BLaER1 treated with 17β-estradiol and CSF1 and Interleukin-3, amounts not matched to agents 10 nM and 100 nM (cell line): ENCODE results near the gene PDE1C.

Experiments used
- H3K27ac ChIP-seq, 11 experiments: shearing (Covaris generic); formaldehyde crosslinking; 2 replicates each; pipeline ENCODE4 v1.8.1; 2022
- H3K27me3 ChIP-seq, 11 experiments: shearing (Covaris generic); formaldehyde crosslinking; 2 replicates each; pipeline ENCODE4 v1.8.1; 2022
- H3K36me3 ChIP-seq, 11 experiments: shearing (Covaris generic); formaldehyde crosslinking; 2 replicates each; pipeline ENCODE4 v1.8.1; 2022
- H3K4me1 ChIP-seq, 10 experiments: shearing (Covaris generic); formaldehyde crosslinking; 2 replicates each; pipeline ENCODE4 v1.8.1; 2022
- H3K4me2 ChIP-seq, 11 experiments: shearing (Covaris generic); formaldehyde crosslinking; 2 replicates each; pipeline ENCODE4 v1.8.1; 2022
- H3K4me3 ChIP-seq, 10 experiments: shearing (Covaris generic); formaldehyde crosslinking; 2 replicates each; pipeline ENCODE4 v1.8.1; 2022
- H3K9ac ChIP-seq, 11 experiments: shearing (Covaris generic); formaldehyde crosslinking; 2 replicates each; pipeline ENCODE4 v1.8.1; 2022
- H3K9me3 ChIP-seq, 11 experiments: shearing (Covaris generic); formaldehyde crosslinking; replicated peaks in 1 of 11; 2 replicates each; pipeline ENCODE4 v1.8.1; 2022
- H4K20me1 ChIP-seq, 11 experiments: shearing (Covaris generic); formaldehyde crosslinking; 2 replicates each; pipeline ENCODE4 v1.8.1; 2022
- Cebpa-rat ChIP-seq, 11 experiments: shearing (Covaris generic); IDR thresholded peaks; 2 replicates each; pipeline ENCODE4 v1.8.1; 2022

Gene PDE1C

GRCh38 chr7:32053204-32053603, 17.0 kb downstream of the PDE1C start:
- no peak for TF ChIP-seq Cebpa-rat (IDR thresholded peaks at IDR 0.05)
- Histone ChIP-seq H3K9ac (no peak overlapping the region), H3K4me1 (peaks cover 16 to 21% (median 18%) of the 10 kb centered on the region in 10 experiments), H3K36me3 (no peaks in the 10 kb centered on the region), H4K20me1 (no peaks in the 10 kb centered on the region), H3K9me3 (no peaks in the 10 kb centered on the region), H3K27me3 (no peaks in the 10 kb centered on the region), H3K4me3 (no peak overlapping the region), H3K27ac (no peak overlapping the region), H3K4me2 (no peak overlapping the region)

DNA sequence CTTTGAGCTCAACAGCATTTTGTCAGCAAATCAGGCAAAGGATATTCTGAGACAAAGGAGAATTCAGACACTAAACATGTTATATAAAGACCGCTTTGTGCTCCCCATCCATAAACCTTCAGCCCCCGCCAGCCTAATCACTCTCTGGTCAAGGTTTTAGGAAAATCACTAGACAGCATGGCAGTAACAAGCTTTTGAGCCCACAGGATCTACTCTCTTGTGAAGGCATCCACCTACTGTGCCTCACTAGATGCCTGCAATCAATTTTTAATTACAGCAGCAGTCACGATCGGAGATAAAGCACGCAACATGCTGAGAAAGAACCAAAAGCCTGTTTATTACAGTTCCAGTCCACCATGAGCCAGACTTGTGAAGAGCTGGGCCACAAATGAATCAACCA, 19.1 kb downstream of the PDE1C start:
- Histone ChIP-seq H4K20me1 (no peaks in the 10 kb centered on the region), H3K36me3 (no peaks in the 10 kb centered on the region), H3K4me2 (no peak overlapping the region), H3K9ac (no peak overlapping the region), H3K27me3 (no peaks in the 10 kb centered on the region), H3K4me1 (peaks cover 16 to 25% (median 21%) of the 10 kb centered on the region in 10 experiments), H3K4me3 (no peak overlapping the region), H3K9me3 (no peaks in the 10 kb centered on the region), H3K27ac (no peak overlapping the region)
- TF ChIP-seq Cebpa-rat (IDR thresholded peaks at IDR 0.05), result no peak

DNA sequence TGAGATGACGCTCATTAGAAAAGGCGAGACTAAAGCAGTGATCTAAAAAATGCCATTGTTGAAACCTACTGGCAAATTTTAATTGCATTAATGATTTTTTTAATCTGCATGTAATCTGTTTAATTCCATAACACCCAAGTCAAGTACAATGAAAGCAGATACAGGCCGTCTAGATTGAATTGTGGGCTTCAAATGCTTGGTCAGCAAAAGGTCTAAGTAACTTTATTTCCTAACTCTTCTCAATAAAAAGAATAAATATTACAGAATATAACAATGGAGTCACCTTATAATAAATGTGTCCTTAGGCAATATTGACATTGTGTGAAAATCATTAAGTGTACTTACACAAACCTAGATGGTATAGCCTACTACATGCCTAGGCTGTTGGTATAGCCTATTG, 20.6 kb downstream of the PDE1C start:
- peak overlapping the region in 2 of 11 experiments; percentile 24 to 28; a peak in 2 of 22 replicates for H3K9ac ChIP-seq
- peaks cover 10 to 25% (median 21%) of the 10 kb centered on the region in 10 experiments for H3K4me1 ChIP-seq
- no peak for TF ChIP-seq Cebpa-rat (IDR thresholded peaks at IDR 0.05)
- peak overlapping the region in 3 of 10 experiments; percentile 4 to 24 (median 22); a peak in 4 of 20 replicates for H3K4me3 ChIP-seq
- H3K36me3 ChIP-seq, result no peaks in the 10 kb centered on the region
- H3K4me2 ChIP-seq, result peak overlapping the region; percentile 54 to 78 (median 66); a peak in 21 of 22 replicates
- no peaks in the 10 kb centered on the region for H3K27me3 ChIP-seq
- H3K9me3 ChIP-seq, result no peaks in the 10 kb centered on the region
- no peaks in the 10 kb centered on the region for H4K20me1 ChIP-seq
- H3K27ac ChIP-seq, result peak overlapping the region in 7 of 11 experiments; percentile 18 to 60 (median 52); a peak in 13 of 22 replicates

GRCh38 chr7:32048970-32049491, 21.2 kb downstream of the PDE1C start:
- Histone ChIP-seq H3K27me3 (no peaks in the 10 kb centered on the region), H4K20me1 (no peaks in the 10 kb centered on the region), H3K9ac (peak overlapping the region in 4 of 11 experiments; percentile 10 to 34 (median 26); a peak in 4 of 22 replicates), H3K36me3 (no peaks in the 10 kb centered on the region), H3K4me1 (peaks cover 10 to 25% (median 21%) of the 10 kb centered on the region in 10 experiments), H3K27ac (peak overlapping the region in 7 of 11 experiments; percentile 18 to 60 (median 52); a peak in 12 of 22 replicates), H3K4me2 (peak overlapping the region; percentile 54 to 78 (median 66)), H3K4me3 (peak overlapping the region in 5 of 10 experiments; percentile 4 to 38 (median 22); a peak in 7 of 20 replicates), H3K9me3 (no peaks in the 10 kb centered on the region)
- no peak for TF ChIP-seq Cebpa-rat (IDR thresholded peaks at IDR 0.05)

- Histone ChIP-seq H3K4me2 (peak overlapping the region in 4 of 11 experiments; percentile 60 to 74 (median 66); a peak in 6 of 22 replicates), H3K4me1 (peaks cover 16 to 27% (median 22%) of the 10 kb centered on the region in 10 experiments)
These were observed 22.4 kb downstream of the PDE1C start for GRCh38 chr7:32047801-32048200.

DNA sequence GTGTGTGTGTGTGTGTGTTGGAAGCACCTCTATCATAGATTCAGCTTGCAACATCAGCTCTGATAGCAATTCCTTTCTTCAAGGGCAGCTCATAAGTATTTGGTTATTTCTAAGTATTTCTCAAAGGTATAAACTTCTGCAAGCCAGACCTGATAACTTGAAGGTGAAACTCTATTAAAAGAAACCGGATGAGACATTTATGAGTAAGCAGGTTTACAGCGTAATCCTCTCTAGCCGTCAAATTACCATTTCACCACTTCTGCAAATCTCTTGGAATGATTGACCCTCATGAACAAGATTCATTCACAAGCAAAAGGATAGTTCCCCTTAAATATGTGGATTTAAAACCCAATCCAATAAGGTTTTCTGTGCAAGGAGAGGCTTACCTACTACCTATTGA, 23.1 kb downstream of the PDE1C start:
- H3K4me1 ChIP-seq, result peaks cover 16 to 35% (median 26%) of the 10 kb centered on the region in 10 experiments

More at GRCh38 chr7:32047801-32048200, 22.4 kb downstream of the PDE1C start:
- no peak overlapping the region for H3K9ac ChIP-seq
- no peak for TF ChIP-seq Cebpa-rat (IDR thresholded peaks at IDR 0.05)
- no peaks in the 10 kb centered on the region for H3K27me3 ChIP-seq
- H3K36me3 ChIP-seq, result no peaks in the 10 kb centered on the region
- no peaks in the 10 kb centered on the region for H3K9me3 ChIP-seq
- no peaks in the 10 kb centered on the region for H4K20me1 ChIP-seq
- no peak overlapping the region for H3K4me3 ChIP-seq
- H3K27ac ChIP-seq, result no peak overlapping the region

DNA sequence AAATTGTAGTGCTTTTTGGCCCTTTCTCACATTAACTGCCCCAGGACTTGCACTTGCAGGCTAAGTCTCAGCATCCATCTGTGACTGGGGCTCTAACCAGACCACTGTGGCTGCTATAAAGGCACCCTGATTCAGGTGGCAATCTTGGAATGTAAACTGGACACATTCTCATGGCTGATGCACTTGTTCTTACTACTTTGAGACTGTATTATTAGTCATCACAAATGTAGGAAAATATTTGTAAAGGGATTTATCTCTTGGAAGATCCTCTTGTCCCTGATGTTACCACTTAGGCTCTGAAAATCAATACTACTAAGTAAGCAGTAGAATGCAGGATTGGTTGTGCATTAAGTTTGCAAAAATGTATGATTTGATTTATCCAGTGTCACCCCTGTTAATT, 25.0 kb downstream of the PDE1C start:
- H3K4me2 ChIP-seq, result no peak overlapping the region
- no peaks in the 10 kb centered on the region for H4K20me1 ChIP-seq
- H3K9me3 ChIP-seq, result no peaks in the 10 kb centered on the region; a peak in 1 of 22 replicates
- no peaks in the 10 kb centered on the region for H3K27me3 ChIP-seq
- H3K9ac ChIP-seq, result no peak overlapping the region
- H3K4me1 ChIP-seq, result peaks cover 16 to 47% (median 35%) of the 10 kb centered on the region in 10 experiments
- no peaks in the 10 kb centered on the region for H3K36me3 ChIP-seq
- H3K4me3 ChIP-seq, result no peak overlapping the region
- no peak for TF ChIP-seq Cebpa-rat (IDR thresholded peaks at IDR 0.05)
- H3K27ac ChIP-seq, result no peak overlapping the region

More for the DNA sequence above, 23.1 kb downstream of the PDE1C start:
- H3K36me3 ChIP-seq, result no peaks in the 10 kb centered on the region
- no peak overlapping the region for H3K4me3 ChIP-seq
- H3K9ac ChIP-seq, result no peak overlapping the region
- H3K4me2 ChIP-seq, result no peak overlapping the region
- no peak overlapping the region for H3K27ac ChIP-seq
- H4K20me1 ChIP-seq, result no peaks in the 10 kb centered on the region
- no peaks in the 10 kb centered on the region for H3K27me3 ChIP-seq
- TF ChIP-seq Cebpa-rat (IDR thresholded peaks at IDR 0.05), result no peak
- H3K9me3 ChIP-seq, result no peaks in the 10 kb centered on the region

DNA sequence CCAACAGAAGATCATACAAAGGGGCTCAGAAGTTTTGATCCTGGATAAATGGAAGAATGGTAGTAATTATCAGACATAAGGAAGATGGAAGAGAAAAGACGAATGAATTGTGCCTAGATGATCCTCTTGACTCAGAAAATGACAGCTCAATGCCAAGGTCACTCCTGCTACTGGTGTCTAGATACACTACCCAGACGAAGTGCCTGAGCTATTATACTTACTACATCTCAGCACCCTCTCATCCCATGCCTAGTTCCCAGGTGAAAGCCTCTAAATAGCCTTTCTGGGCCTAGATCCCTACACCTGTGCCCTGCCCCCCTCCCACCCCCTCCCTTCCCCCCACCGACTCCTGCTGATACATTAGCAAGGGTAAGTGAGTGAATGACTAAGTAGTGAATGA, 25.5 kb downstream of the PDE1C start:
- Histone ChIP-seq H3K4me2 (no peak overlapping the region), H3K9ac (no peak overlapping the region), H3K4me3 (no peak overlapping the region), H4K20me1 (no peaks in the 10 kb centered on the region), H3K27me3 (no peaks in the 10 kb centered on the region), H3K36me3 (no peaks in the 10 kb centered on the region), H3K9me3 (no peaks in the 10 kb centered on the region; a peak in 1 of 22 replicates), H3K4me1 (peaks cover 14 to 42% (median 32%) of the 10 kb centered on the region in 10 experiments), H3K27ac (no peak overlapping the region)
- TF ChIP-seq Cebpa-rat (IDR thresholded peaks at IDR 0.05), result no peak

GRCh38 chr7:32043688-32044087, 26.5 kb downstream of the PDE1C start:
- no peak overlapping the region for H3K9ac ChIP-seq
- H3K9me3 ChIP-seq, result no peaks in the 10 kb centered on the region; a peak in 1 of 22 replicates
- H3K36me3 ChIP-seq, result no peaks in the 10 kb centered on the region
- H3K27me3 ChIP-seq, result no peaks in the 10 kb centered on the region
- no peaks in the 10 kb centered on the region for H4K20me1 ChIP-seq
- TF ChIP-seq Cebpa-rat (IDR thresholded peaks at IDR 0.05), result no peak
- no peak overlapping the region for H3K27ac ChIP-seq
- H3K4me3 ChIP-seq, result no peak overlapping the region
- peak overlapping the region in 1 of 11 experiments; percentile 10; a peak in 2 of 22 replicates for H3K4me2 ChIP-seq
- H3K4me1 ChIP-seq, result peaks cover 3 to 31% (median 21%) of the 10 kb centered on the region in 10 experiments

DNA sequence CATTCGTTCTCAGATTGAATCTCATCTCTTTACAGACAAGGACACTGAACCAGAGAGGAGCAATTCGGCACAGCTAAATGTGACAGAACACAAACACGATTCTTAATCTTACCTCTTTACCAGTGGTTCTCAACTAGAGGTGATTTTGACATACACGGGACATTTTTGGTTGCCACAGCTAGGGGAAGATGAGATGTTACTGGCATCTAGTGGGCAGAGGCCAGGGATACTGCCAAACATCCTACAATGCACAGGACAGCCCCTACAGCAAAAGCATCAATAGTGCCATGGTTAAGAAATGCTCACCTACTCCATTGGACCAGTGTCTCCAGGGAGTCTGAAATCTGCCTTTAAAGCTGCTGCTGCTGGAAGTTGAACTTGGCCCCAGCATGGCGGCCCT, 27.3 kb downstream of the PDE1C start:
- H3K9me3 ChIP-seq, result no peaks in the 10 kb centered on the region; a peak in 1 of 22 replicates
- no peak overlapping the region for H3K27ac ChIP-seq
- no peak for TF ChIP-seq Cebpa-rat (IDR thresholded peaks at IDR 0.05)
- H3K9ac ChIP-seq, result no peak overlapping the region
- H3K4me1 ChIP-seq, result peaks cover 0 to 23% (median 16%) of the 10 kb centered on the region in 10 experiments; a peak in 15 of 20 replicates
- H3K4me3 ChIP-seq, result no peak overlapping the region
- no peaks in the 10 kb centered on the region for H3K36me3 ChIP-seq
- peak overlapping the region in 5 of 11 experiments; percentile 0 to 54 (median 37); a peak in 8 of 22 replicates for H3K4me2 ChIP-seq
- H3K27me3 ChIP-seq, result no peaks in the 10 kb centered on the region
- no peaks in the 10 kb centered on the region for H4K20me1 ChIP-seq
